ENCODE results near the gene GRIK4.

GRIK4 gene

GRCh38 chr11:120519474-120519873 is 7.9 kb downstream of the GRIK4 start:
- in situ Hi-C loops (cut with HindIII; ENCODE audit: low sequenced_read_pairs) = no loop called here
- H3K4me3 ChIP-seq (ENCODE audit: low read depth, low read length) = no peak overlapping the region
- TF ChIP-seq CTCF (IDR thresholded peaks at IDR 0.05; ENCODE audit: low read depth, low read length) = no peak
- DNase-seq (ENCODE audit: low read depth, low spot score) = no peak

- TF ChIP-seq CTCF (IDR thresholded peaks at IDR 0.05; ENCODE audit: low read depth, low read length) = no peak
- H3K4me3 ChIP-seq (ENCODE audit: low read depth, low read length) = no peak overlapping the region
- no peak for DNase-seq (ENCODE audit: low read depth, low spot score)
- in situ Hi-C loops (cut with HindIII; ENCODE audit: low sequenced_read_pairs) = no loop called here
Observed at GRCh38 chr11:120520091-120520822, 8.7 kb downstream of the GRIK4 start.

- H3K4me3 ChIP-seq (ENCODE audit: low read depth, low read length) = no peak overlapping the region
- in situ Hi-C loops (cut with HindIII; ENCODE audit: low sequenced_read_pairs) = no loop called here
- no peak for TF ChIP-seq CTCF (IDR thresholded peaks at IDR 0.05; ENCODE audit: low read depth, low read length)
- no peak for DNase-seq (ENCODE audit: low read depth, low spot score)
Observed at GRCh38 chr11:120521176-120521575, 9.6 kb downstream of the GRIK4 start.

- no peak for TF ChIP-seq CTCF (IDR thresholded peaks at IDR 0.05; ENCODE audit: low read depth, low read length)
- in situ Hi-C loops (cut with HindIII; ENCODE audit: low sequenced_read_pairs) = no loop called here
- no peak for DNase-seq (ENCODE audit: low read depth, low spot score)
- no peak overlapping the region for H3K4me3 ChIP-seq (ENCODE audit: low read depth, low read length)
Observed at GRCh38 chr11:120522021-120522420, 10.5 kb downstream of the GRIK4 start.

- no peak overlapping the region for H3K4me3 ChIP-seq (ENCODE audit: low read depth, low read length)
- DNase-seq (ENCODE audit: low read depth, low spot score) = no peak
- no peak for TF ChIP-seq CTCF (IDR thresholded peaks at IDR 0.05; ENCODE audit: low read depth, low read length)
- in situ Hi-C loops (cut with HindIII; ENCODE audit: low sequenced_read_pairs) = no loop called here
Observed at GRCh38 chr11:120522736-120523135, 11.2 kb downstream of the GRIK4 start.

- no peak overlapping the region for H3K4me3 ChIP-seq (ENCODE audit: low read depth, low read length)
- DNase-seq (ENCODE audit: low read depth, low spot score) = no peak
- in situ Hi-C loops (cut with HindIII; ENCODE audit: low sequenced_read_pairs) = no loop called here
- no peak for TF ChIP-seq CTCF (IDR thresholded peaks at IDR 0.05; ENCODE audit: low read depth, low read length)
Observed at GRCh38 chr11:120523196-120523595, 11.6 kb downstream of the GRIK4 start.

Measured in astrocyte of the spinal cord (primary cell).